HepG2 (cell line): Measurements from ENCODE around the gene PRKCB. TPM values are rescaled to one million over a fixed set of nuclear protein-coding genes. Genes with fewer than 3 reads are reported as not detected.

ENCODE experiments used
- ATAC-seq: fragments of 200-7000 bp; cut with Tn5 transposase; 3 replicates; pipeline ENCODE4 v1.9.1; 2020; ENCODE audit warnings: mild to moderate bottlenecking, moderate library complexity
- BruUV-seq: library from RNA; stranded (reverse); fragments of 400-500 nt; replicated peaks from 2 replicates; lab custom pipeline; 2021; lab: Mats Ljungman, UMichigan
- CTCF ChIA-PET: fragments of 300-600 bp; formaldehyde crosslinking; extraction: SDS; loops from one replicate; lab custom pipeline; 2021; ENCODE audit warnings: low total read pairs, inconsistent platforms, low intra/inter-chr PET ratio; lab: Yijun Ruan, JAX
- POLR2A ChIA-PET: fragments of 350-600 bp; sonication (Branson Sonifier 250); formaldehyde crosslinking; loops from one replicate; lab custom pipeline; 2020; ENCODE audit warnings: antibody characterized with exemption, inconsistent platforms; lab: Yijun Ruan, JAX
- DNase-seq: peaks from one replicate; pipeline ENCODE4 v3.0.0-alpha.2; 2015; ENCODE audit warnings: low spot score
- FAIRE-seq: peaks from 3 replicates; lab custom pipeline; 2011; peaks lifted over from hg19 to GRCh38; lab: Jason Lieb, UNC
- H2AFZ ChIP-seq: one replicate; pipeline ENCODE4 v1.6.1; 2011; ENCODE audit warnings: low read length, inconsistent platforms
- H3K27ac ChIP-seq: fragments of 300-600 bp; 3 replicates; pipeline ENCODE4 v1.8.0; 2011; ENCODE audit warnings: mixed run types, mild to moderate bottlenecking, mixed read lengths, low read length, inconsistent platforms; ENCODE audit not compliant: insufficient read depth; ENCODE audit errors: extremely low read length
- H3K27me3 ChIP-seq, 2 experiments: fragments of 200-600 bp in 1 of 2; 2 replicates in 1 of 2; 3 replicates in 1 of 2; pipeline versions ENCODE4 v1.6.0 to v1.8.0; 2011; ENCODE audit warnings: low read length in 2 of 2, mild to moderate bottlenecking in 2 of 2, moderate library complexity in 2 of 2, inconsistent platforms in 1 of 2; ENCODE audit not compliant: insufficient read depth in 2 of 2, control insufficient read depth in 1 of 2
- H3K36me3 ChIP-seq, 2 experiments: fragments of 200-600 bp in 1 of 2; replicated peaks in 1 of 2; 2 replicates in 1 of 2; 3 replicates in 1 of 2; pipeline versions ENCODE4 v1.5.1 to v1.8.0; 2011; ENCODE audit warnings: low read length in 2 of 2, inconsistent platforms in 1 of 2; ENCODE audit not compliant: insufficient read depth in 2 of 2, control insufficient read depth in 1 of 2
- H3K4me1 ChIP-seq: 2 replicates; pipeline ENCODE4 v1.5.1; 2012; ENCODE audit warnings: low read length, inconsistent platforms; ENCODE audit not compliant: insufficient read depth
- H3K4me2 ChIP-seq: 2 replicates; pipeline ENCODE4 v1.6.0; 2011; ENCODE audit warnings: low read depth, low read length, inconsistent platforms
- H3K4me3 ChIP-seq, 3 experiments: fragments of 200-600 bp in 1 of 3; sonication (generic), shearing (Covaris generic) in 1 of 3; replicated peaks in 1 of 3; 2 replicates each; pipeline ENCODE4 v1.5.1; 2011 to 2016; ENCODE audit warnings: low read length in 3 of 3, inconsistent platforms in 2 of 3, low read depth in 2 of 3, mild to moderate bottlenecking in 2 of 3, control low read depth in 1 of 3, mixed read lengths in 1 of 3; ENCODE audit not compliant: insufficient read depth in 1 of 3
- H3K79me2 ChIP-seq: one replicate; pipeline ENCODE4 v1.6.1; 2011; ENCODE audit warnings: low read length, inconsistent platforms; ENCODE audit not compliant: insufficient read depth
- H3K9ac ChIP-seq: 2 replicates; pipeline ENCODE4 v1.6.0; 2011; ENCODE audit warnings: mild to moderate bottlenecking, low read depth, low read length, inconsistent platforms; ENCODE audit not compliant: insufficient read depth
- H3K9me3 ChIP-seq: 2 replicates; pipeline ENCODE4 v1.5.1; 2012; ENCODE audit warnings: mild to moderate bottlenecking, low read length
- H4K20me1 ChIP-seq: 2 replicates; pipeline ENCODE4 v1.6.0; 2011; ENCODE audit warnings: inconsistent platforms, mild to moderate bottlenecking, low read length, moderate library complexity; ENCODE audit not compliant: insufficient read depth
- CREB1 ChIP-seq, 2 experiments: fragments of 450-650 bp in 1 of 2; IDR thresholded peaks; 2 replicates each; pipeline ENCODE4 v1.6.1; 2016 to 2017; ENCODE audit warnings: control low read depth in 1 of 2, mild to moderate bottlenecking in 1 of 2, missing compliant biosample characterization in 1 of 2, missing genetic modification characterization in 1 of 2
- PATZ1 ChIP-seq: sonication (generic); formaldehyde crosslinking; IDR thresholded peaks from 2 replicates; pipeline ENCODE4 v1.4.0; 2020; ENCODE audit warnings: missing genetic modification reagents
- SRSF9 ChIP-seq: fragments of 200-400 bp; formaldehyde crosslinking; IDR thresholded peaks from 2 replicates; pipeline ENCODE4 v1.6.1; 2018; ENCODE audit warnings: borderline replicate concordance, mild to moderate bottlenecking, low read depth, low read length; ENCODE audit not compliant: insufficient read depth, poor library complexity, severe bottlenecking
- THAP11 ChIP-seq: IDR thresholded peaks from 2 replicates; pipeline ENCODE4 v1.6.1; 2016; ENCODE audit warnings: missing biosample characterization, missing genetic modification reagents
- ZNF296 ChIP-seq: sonication (generic); formaldehyde crosslinking; conservative IDR thresholded peaks from 2 replicates; pipeline ENCODE4 v1.5.0; 2020; ENCODE audit warnings: mild to moderate bottlenecking, missing genetic modification reagents
- ZNF850 ChIP-seq: sonication (generic); formaldehyde crosslinking; conservative IDR thresholded peaks from 2 replicates; pipeline ENCODE4 v1.9.0; 2021; ENCODE audit warnings: mild to moderate bottlenecking, missing genetic modification reagents
- WGBS: methylation state at CpG from one replicate; pipeline ENCODE4 v1.1.6; 2017; ENCODE audit warnings: low lambda C conversion rate; 5-methylcytosine and 5-hydroxymethylcytosine counted together
- in situ Hi-C: cut with HindIII; loops from 2 replicates; pipeline ENCODE4 v1.10.0; 2017; ENCODE audit warnings: low pct_unique_long_range_greater_than_20kb; ENCODE audit not compliant: extremely low pct_ligation_motif_present
- intact Hi-C: fragments of 100-400 bp; cut with micrococcal nuclease; formaldehyde crosslinking; loops from one replicate; pipeline ENCODE4 v1.10.0; 2022; ENCODE audit not compliant: unreplicated experiment
- polyA plus RNA-seq, 8 experiments: library from polyadenylated mRNA; depleted of rRNA in 3 of 8; stranded (reverse) in 7 of 8; unstranded in 1 of 8; fragments of >200 nt; fragmentation: Illumina TruSeq in 4 of 8; extraction: Trizol in 4 of 8; gene quantifications; 2 replicates each; pipeline versions ENCODE4 v1.2.1 to v1.2.3, GENCODE V29; 2011 to 2016; ENCODE audit warnings: low read depth in 4 of 8, missing spikeins in 1 of 8, mixed read lengths in 1 of 8; ENCODE audit not compliant: insufficient read depth in 1 of 8
- total RNA-seq, 5 experiments: library from RNA; depleted of rRNA; stranded (reverse); fragments of >200 nt; fragmentation: Illumina TruSeq; extraction: Trizol; gene quantifications; 2 replicates each; pipeline ENCODE4 v1.2.3, GENCODE V29; 2016; ENCODE audit warnings: low read depth in 1 of 5

The PRKCB gene
- total and polyA plus RNA-seq, 2 of the 13 experiments (the other 11 are each of a cell fraction or from before 2014, with no cell fraction given): 0.01 TPM; not detected in 1

- no peak for TF ChIP-seq PATZ1
- no peak for TF ChIP-seq SRSF9
Measured at GRCh38 chr16:24131294-24131693, 295.5 kb downstream of the PRKCB start (continued).

GRCh38 chr16:24132048-24132796, 296.4 kb downstream of the PRKCB start:
- H3K36me3 ChIP-seq: no peaks in the 10 kb centered on the region
- ChIA-PET CTCF (no interaction called here), POLR2A (no interaction called here)

More at GRCh38 chr16:24132048-24132796, 296.4 kb downstream of the PRKCB start:
- Histone ChIP-seq H3K27ac (no peak overlapping the region), H3K27me3 (0 out of 5 replicates have a peak, but pooled peaks cover 0 to 4% of the 10 kb centered on the region in 2 experiments), H3K4me3 (no peak overlapping the region), H3K4me1 (no peaks in the 10 kb centered on the region), H4K20me1 (no peaks in the 10 kb centered on the region), H3K79me2 (no peaks in the 10 kb centered on the region), H3K9ac (no peak overlapping the region), H3K4me2 (no peak overlapping the region), H2AFZ (no peak overlapping the region), H3K9me3 (no peaks in the 10 kb centered on the region)
- intact Hi-C loops: no loop called here
- FAIRE-seq (no peak), DNase-seq (no peak), ATAC-seq (no peak)
- TF ChIP-seq CREB1 (IDR thresholded peaks at IDR 0.05) (0 out of 2 replicates have a peak, but pooled peaks have one; percentile 3), CREB1 (CRISPR knock-in tag; IDR thresholded peaks at IDR 0.05) (no peak), ZNF850 (CRISPR knock-in tag) (no peak), ZNF296 (CRISPR knock-in tag) (no peak), THAP11 (CRISPR knock-in tag) (no peak)
- no TSS peak for BruUV-seq
- in situ Hi-C loops: no loop called here
- 2% methylated on average over 2 of the region's 2 CpGs for WGBS
